ENCODE data around the gene PREP. TPM values are rescaled to one million over a fixed set of nuclear protein-coding genes. Genes with fewer than 3 reads are reported as not detected.

Gene PREP
- total RNA-seq, 2 donors from 2014 or later: 99.9 to 113 TPM

GRCh38 chr6:105391705-105392104 lies 11.2 kb downstream of the PREP start:
- no peak overlapping the region for H3K9ac ChIP-seq (ENCODE audit: low read depth in 2 of 2, low read length in 2 of 2)
- no peaks in the 10 kb centered on the region for H3K36me3 ChIP-seq
- no peak for TF ChIP-seq CTCF (IDR thresholded peaks at IDR 0.05)
- H3K27me3 ChIP-seq: no peaks in the 10 kb centered on the region
- H3K4me1 ChIP-seq: peaks cover 13% of the 10 kb centered on the region
- no peak overlapping the region for H3K27ac ChIP-seq
- DNase-seq: no peak
- intact Hi-C loops (cut with DNase I): no loop called here
- H3K4me3 ChIP-seq: no peak overlapping the region
- H3K9me3 ChIP-seq: no peaks in the 10 kb centered on the region

- H3K36me3 ChIP-seq: no peaks in the 10 kb centered on the region
Observed at GRCh38 chr6:105389543-105389942, 13.3 kb downstream of the PREP start.

GRCh38 chr6:105388392-105388791 lies 14.5 kb downstream of the PREP start:
- H3K36me3 ChIP-seq: no peaks in the 10 kb centered on the region

More at GRCh38 chr6:105389543-105389942, 13.3 kb downstream of the PREP start:
- peak overlapping the region in 1 of 2 donors; percentile 66 for H3K9ac ChIP-seq (ENCODE audit: low read depth in 2 of 2, low read length in 2 of 2)
- intact Hi-C loops (cut with DNase I): no loop called here
- H3K4me3 ChIP-seq: no peak overlapping the region
- H3K9me3 ChIP-seq: no peaks in the 10 kb centered on the region
- no peak for TF ChIP-seq CTCF (IDR thresholded peaks at IDR 0.05)
- H3K4me1 ChIP-seq: peaks cover 13% of the 10 kb centered on the region
- no peaks in the 10 kb centered on the region for H3K27me3 ChIP-seq
- H3K27ac ChIP-seq: peak overlapping the region; percentile 63
- no peak for DNase-seq

GRCh38 chr6:105384004-105384403 lies 18.9 kb downstream of the PREP start:
- peak; percentile 68 for DNase-seq
- intact Hi-C loops (cut with DNase I): no loop called here
- Histone ChIP-seq H3K4me1 (peaks cover 18% of the 10 kb centered on the region), H3K4me3 (no peak overlapping the region), H3K9me3 (no peaks in the 10 kb centered on the region), H3K36me3 (no peaks in the 10 kb centered on the region), H3K27ac (no peak overlapping the region), H3K27me3 (no peaks in the 10 kb centered on the region), H3K9ac (ENCODE audit: low read depth in 2 of 2, low read length in 2 of 2) (peak overlapping the region in 1 of 2 donors; percentile 42)
- TF ChIP-seq CTCF (IDR thresholded peaks at IDR 0.05): no peak

More at GRCh38 chr6:105388392-105388791, 14.5 kb downstream of the PREP start:
- DNase-seq: no peak
- H3K4me1 ChIP-seq: peaks cover 13% of the 10 kb centered on the region
- no peak for TF ChIP-seq CTCF (IDR thresholded peaks at IDR 0.05)
- no peak overlapping the region for H3K4me3 ChIP-seq
- no peaks in the 10 kb centered on the region for H3K27me3 ChIP-seq
- H3K27ac ChIP-seq: peak overlapping the region; percentile 63
- intact Hi-C loops (cut with DNase I): no loop called here
- peak overlapping the region in 1 of 2 donors; percentile 66 for H3K9ac ChIP-seq (ENCODE audit: low read depth in 2 of 2, low read length in 2 of 2)
- H3K9me3 ChIP-seq: no peaks in the 10 kb centered on the region

GRCh38 chr6:105382958-105383357 lies 19.9 kb downstream of the PREP start:
- DNase-seq: no peak
- Histone ChIP-seq H3K9me3 (no peaks in the 10 kb centered on the region), H3K9ac (ENCODE audit: low read depth in 2 of 2, low read length in 2 of 2) (no peak overlapping the region), H3K27ac (no peak overlapping the region), H3K4me1 (peaks cover 18% of the 10 kb centered on the region), H3K36me3 (no peaks in the 10 kb centered on the region), H3K4me3 (no peak overlapping the region), H3K27me3 (no peaks in the 10 kb centered on the region)
- intact Hi-C loops (cut with DNase I): no loop called here
- no peak for TF ChIP-seq CTCF (IDR thresholded peaks at IDR 0.05)

Measured in colonic mucosa (tissue), 4 donors.